ENCODE data around the gene NOC4L. TPM values are rescaled to one million over a fixed set of nuclear protein-coding genes. Genes with fewer than 3 reads are reported as not detected.

NOC4L gene
- total RNA-seq, 1 donor = 13.2 TPM

GRCh38 chr12:132152411-132152821, 8.2 kb downstream of the NOC4L start:
- TF ChIP-seq, protein P1, sequence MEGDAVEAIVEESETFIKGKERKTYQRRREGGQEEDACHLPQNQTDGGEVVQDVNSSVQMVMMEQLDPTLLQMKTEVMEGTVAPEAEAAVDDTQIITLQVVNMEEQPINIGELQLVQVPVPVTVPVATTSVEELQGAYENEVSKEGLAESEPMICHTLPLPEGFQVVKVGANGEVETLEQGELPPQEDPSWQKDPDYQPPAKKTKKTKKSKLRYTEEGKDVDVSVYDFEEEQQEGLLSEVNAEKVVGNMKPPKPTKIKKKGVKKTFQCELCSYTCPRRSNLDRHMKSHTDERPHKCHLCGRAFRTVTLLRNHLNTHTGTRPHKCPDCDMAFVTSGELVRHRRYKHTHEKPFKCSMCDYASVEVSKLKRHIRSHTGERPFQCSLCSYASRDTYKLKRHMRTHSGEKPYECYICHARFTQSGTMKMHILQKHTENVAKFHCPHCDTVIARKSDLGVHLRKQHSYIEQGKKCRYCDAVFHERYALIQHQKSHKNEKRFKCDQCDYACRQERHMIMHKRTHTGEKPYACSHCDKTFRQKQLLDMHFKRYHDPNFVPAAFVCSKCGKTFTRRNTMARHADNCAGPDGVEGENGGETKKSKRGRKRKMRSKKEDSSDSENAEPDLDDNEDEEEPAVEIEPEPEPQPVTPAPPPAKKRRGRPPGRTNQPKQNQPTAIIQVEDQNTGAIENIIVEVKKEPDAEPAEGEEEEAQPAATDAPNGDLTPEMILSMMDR (IDR thresholded peaks at IDR 0.05; ENCODE audit: insufficient read depth, low read length) = no peak
- H3K4me3 ChIP-seq (ENCODE audit: low read depth, low read length) = no peak overlapping the region
- no peak for DNase-seq (ENCODE audit: low read depth)

DNA sequence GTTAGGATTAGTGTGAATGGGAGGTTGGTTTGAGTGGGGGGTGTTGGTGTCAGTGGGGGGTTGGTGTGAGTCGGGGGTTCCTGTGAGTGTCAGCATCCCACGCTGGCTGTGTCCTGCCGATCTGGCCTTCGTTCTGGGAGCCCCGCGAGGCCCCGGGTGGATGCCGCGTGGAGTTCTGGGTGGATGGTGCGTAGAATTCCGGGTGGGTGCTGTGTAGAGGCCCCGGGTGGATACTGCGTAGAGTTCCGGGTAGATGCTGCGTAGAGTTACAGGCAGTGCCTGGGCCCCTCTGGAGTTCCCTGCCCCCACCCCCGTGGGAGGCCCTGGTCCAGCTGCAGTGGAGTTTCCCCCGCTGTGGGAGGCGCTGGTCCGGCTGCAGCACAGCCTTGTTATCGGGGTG, 8.7 kb downstream of the NOC4L start:
- no peak for DNase-seq (ENCODE audit: low read depth)
- no peak overlapping the region for H3K4me3 ChIP-seq (ENCODE audit: low read depth, low read length)
- TF ChIP-seq, protein P1 (IDR thresholded peaks at IDR 0.05; ENCODE audit: insufficient read depth, low read length) = no peak

GRCh38 chr12:132153501-132154340, 9.5 kb downstream of the NOC4L start:
- peak; percentile 70 for DNase-seq (ENCODE audit: low read depth)
- H3K4me3 ChIP-seq (ENCODE audit: low read depth, low read length) = peak overlapping the region; percentile 37
- TF ChIP-seq, protein P1 (IDR thresholded peaks at IDR 0.05; ENCODE audit: insufficient read depth, low read length) = peak; percentile 93

GRCh38 chr12:132154341-132154761, 10.1 kb downstream of the NOC4L start:
- H3K4me3 ChIP-seq (ENCODE audit: low read depth, low read length) = no peak overlapping the region
- TF ChIP-seq, protein P1 (IDR thresholded peaks at IDR 0.05; ENCODE audit: insufficient read depth, low read length) = no peak
- DNase-seq (ENCODE audit: low read depth) = no peak

DNA sequence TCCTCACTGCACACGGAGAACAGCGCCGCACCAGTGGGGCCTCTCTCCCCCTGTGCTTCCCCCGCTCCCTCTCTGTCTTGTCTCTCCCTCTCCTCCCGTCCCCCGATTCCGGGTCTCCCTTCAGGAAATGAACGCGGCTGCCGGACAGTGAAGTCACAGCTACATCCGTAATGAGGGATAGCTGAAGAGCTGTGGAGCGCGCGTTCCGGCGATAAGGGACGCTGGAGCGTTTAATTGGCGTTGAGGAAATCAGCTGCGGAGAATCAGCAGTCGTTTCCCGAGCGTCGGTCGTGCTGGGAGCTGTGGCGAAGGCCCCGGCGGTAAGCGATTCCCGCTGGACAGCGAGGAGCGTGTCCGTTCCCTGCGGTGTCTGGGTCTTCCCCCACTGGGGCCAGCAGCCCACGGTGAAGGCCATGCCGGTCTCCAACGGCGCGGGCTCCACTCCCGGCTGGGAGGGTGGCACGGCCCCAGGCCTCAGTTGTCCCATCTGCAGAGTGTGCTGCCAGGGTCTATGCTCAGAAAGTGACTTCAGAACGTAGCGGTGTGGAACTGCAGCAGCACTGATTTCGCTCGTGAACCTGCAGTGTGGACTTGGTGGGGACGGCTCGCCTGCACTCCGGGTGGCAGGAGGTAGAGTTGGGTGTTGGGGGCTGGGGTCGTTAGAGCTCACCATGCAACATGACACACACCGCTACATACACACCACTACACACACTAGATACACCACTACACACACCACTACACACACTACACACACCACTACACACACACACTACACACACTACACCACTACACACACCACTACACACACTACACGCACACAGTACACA, 10.9 kb downstream of the NOC4L start:
- H3K4me3 ChIP-seq (ENCODE audit: low read depth, low read length) = no peak overlapping the region
- TF ChIP-seq, protein P1 (IDR thresholded peaks at IDR 0.05; ENCODE audit: insufficient read depth, low read length) = no peak
- DNase-seq (ENCODE audit: low read depth) = no peak

DNA sequence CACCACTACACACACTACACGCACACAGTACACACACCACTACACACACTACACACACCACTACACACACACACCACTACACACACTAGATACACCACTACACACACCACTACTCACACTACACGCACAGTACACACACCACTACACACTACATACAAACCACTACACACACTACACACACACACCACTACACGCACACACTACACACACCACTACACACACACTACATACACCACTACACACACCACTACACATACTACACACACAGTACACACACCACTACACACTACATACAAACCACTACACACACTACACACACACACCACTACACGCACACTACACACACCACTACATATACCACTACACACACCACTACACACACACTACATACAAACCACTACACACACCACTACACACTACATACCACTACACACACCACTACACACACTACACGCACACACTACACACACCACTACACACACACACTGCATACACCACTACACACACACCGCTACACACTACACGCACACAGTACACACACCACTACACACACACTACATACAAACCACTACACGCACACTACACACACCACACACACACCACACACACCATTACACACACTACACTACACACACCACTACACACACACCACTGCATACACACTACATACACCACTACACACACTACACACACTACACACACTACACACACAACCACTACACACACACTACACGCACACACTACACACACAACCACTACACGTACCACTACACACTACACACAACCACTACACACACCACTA, 11.7 kb downstream of the NOC4L start:
- TF ChIP-seq, protein P1 (IDR thresholded peaks at IDR 0.05; ENCODE audit: insufficient read depth, low read length) = no peak
- DNase-seq (ENCODE audit: low read depth) = no peak
- H3K4me3 ChIP-seq (ENCODE audit: low read depth, low read length) = no peak overlapping the region
